ENCODE measurements around the gene RGS6.

Gene RGS6

GRCh38 chr14:72164420-72165228 lies 232.4 kb downstream of the RGS6 start:
- no peak for DNase-seq (ENCODE audit: low spot score)

GRCh38 chr14:72165229-72165698 lies 233.0 kb downstream of the RGS6 start:
- no peak for DNase-seq (ENCODE audit: low spot score)

GRCh38 chr14:72169521-72169920 lies 237.3 kb downstream of the RGS6 start:
- DNase-seq (ENCODE audit: low spot score), result no peak

- DNase-seq (ENCODE audit: low spot score), result no peak
Observed at GRCh38 chr14:72172049-72172448, 239.8 kb downstream of the RGS6 start.

GRCh38 chr14:72172597-72172996 lies 240.4 kb downstream of the RGS6 start:
- no peak for DNase-seq (ENCODE audit: low spot score)

- DNase-seq (ENCODE audit: low spot score), result no peak
Observed at GRCh38 chr14:72173038-72173720, 240.9 kb downstream of the RGS6 start.

- no peak for DNase-seq (ENCODE audit: low spot score)
Observed at GRCh38 chr14:72177251-72177650, 245.0 kb downstream of the RGS6 start.

GRCh38 chr14:72178517-72178916 lies 246.3 kb downstream of the RGS6 start:
- no peak for DNase-seq (ENCODE audit: low spot score)

- no peak for DNase-seq (ENCODE audit: low spot score)
Observed at GRCh38 chr14:72182708-72183432, 250.6 kb downstream of the RGS6 start.

- DNase-seq (ENCODE audit: low spot score), result no peak
Observed at GRCh38 chr14:72183631-72184030, 251.4 kb downstream of the RGS6 start.

- DNase-seq (ENCODE audit: low spot score), result no peak
Observed at GRCh38 chr14:72186523-72186922, 254.3 kb downstream of the RGS6 start.

- DNase-seq (ENCODE audit: low spot score), result no peak
Observed at GRCh38 chr14:72196237-72197015, 264.2 kb downstream of the RGS6 start.

GRCh38 chr14:72201645-72202044 lies 269.4 kb downstream of the RGS6 start:
- DNase-seq (ENCODE audit: low spot score), result no peak

- no peak for DNase-seq (ENCODE audit: low spot score)
Observed at GRCh38 chr14:72213424-72213823, 281.2 kb downstream of the RGS6 start.

GRCh38 chr14:72215080-72215479 lies 282.9 kb downstream of the RGS6 start:
- DNase-seq (ENCODE audit: low spot score), result no peak

GRCh38 chr14:72217135-72217534 lies 284.9 kb downstream of the RGS6 start:
- no peak for DNase-seq (ENCODE audit: low spot score)

GRCh38 chr14:72222046-72222445 lies 289.8 kb downstream of the RGS6 start:
- no peak for DNase-seq (ENCODE audit: low spot score)

- no peak for DNase-seq (ENCODE audit: low spot score)
Observed at GRCh38 chr14:72236629-72237028, 304.4 kb downstream of the RGS6 start.

- no peak for DNase-seq (ENCODE audit: low spot score)
Observed at GRCh38 chr14:72237722-72238666, 305.8 kb downstream of the RGS6 start.
